Measurements from ENCODE around the gene VANGL2.

VANGL2 gene

GRCh38 chr1:160414881-160415280 is 14.5 kb downstream of the VANGL2 start:
- no peaks in the 10 kb centered on the region for H3F3A ChIP-seq (ENCODE audit: insufficient read depth, low read length)
- no peak overlapping the region for H3K4me3 ChIP-seq (ENCODE audit: low read depth, low read length, poor library complexity, severe bottlenecking)
- TF ChIP-seq, protein P1, sequence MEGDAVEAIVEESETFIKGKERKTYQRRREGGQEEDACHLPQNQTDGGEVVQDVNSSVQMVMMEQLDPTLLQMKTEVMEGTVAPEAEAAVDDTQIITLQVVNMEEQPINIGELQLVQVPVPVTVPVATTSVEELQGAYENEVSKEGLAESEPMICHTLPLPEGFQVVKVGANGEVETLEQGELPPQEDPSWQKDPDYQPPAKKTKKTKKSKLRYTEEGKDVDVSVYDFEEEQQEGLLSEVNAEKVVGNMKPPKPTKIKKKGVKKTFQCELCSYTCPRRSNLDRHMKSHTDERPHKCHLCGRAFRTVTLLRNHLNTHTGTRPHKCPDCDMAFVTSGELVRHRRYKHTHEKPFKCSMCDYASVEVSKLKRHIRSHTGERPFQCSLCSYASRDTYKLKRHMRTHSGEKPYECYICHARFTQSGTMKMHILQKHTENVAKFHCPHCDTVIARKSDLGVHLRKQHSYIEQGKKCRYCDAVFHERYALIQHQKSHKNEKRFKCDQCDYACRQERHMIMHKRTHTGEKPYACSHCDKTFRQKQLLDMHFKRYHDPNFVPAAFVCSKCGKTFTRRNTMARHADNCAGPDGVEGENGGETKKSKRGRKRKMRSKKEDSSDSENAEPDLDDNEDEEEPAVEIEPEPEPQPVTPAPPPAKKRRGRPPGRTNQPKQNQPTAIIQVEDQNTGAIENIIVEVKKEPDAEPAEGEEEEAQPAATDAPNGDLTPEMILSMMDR (IDR thresholded peaks at IDR 0.05; ENCODE audit: low read length), result no peak
- no peak for TF ChIP-seq EZH2 (IDR thresholded peaks at IDR 0.05; ENCODE audit: borderline replicate concordance, low read length)
- H3K27me3 ChIP-seq (ENCODE audit: insufficient read depth, low read length), result 0 out of 2 replicates have a peak, but pooled peaks cover 4% of the 10 kb centered on the region
- H3K4me2 ChIP-seq (ENCODE audit: low read length), result no peak overlapping the region
- H3K36me3 ChIP-seq (ENCODE audit: insufficient read depth, low read length), result no peaks in the 10 kb centered on the region
- H3K9me3 ChIP-seq (ENCODE audit: low read length), result no peaks in the 10 kb centered on the region
- no peaks in the 10 kb centered on the region for H3K9me2 ChIP-seq (ENCODE audit: low read depth, low read length)
- no peak overlapping the region for H3K27ac ChIP-seq (ENCODE audit: low read depth, low read length, poor library complexity, severe bottlenecking)
- H3K79me2 ChIP-seq (ENCODE audit: insufficient read depth, low read length), result no peaks in the 10 kb centered on the region
- no peaks in the 10 kb centered on the region for H4K20me1 ChIP-seq (ENCODE audit: insufficient read depth, low read length)
- no peaks in the 10 kb centered on the region for H3K4me1 ChIP-seq (ENCODE audit: insufficient read depth, low read length, severe bottlenecking)
- no peak overlapping the region for H2AFZ ChIP-seq (ENCODE audit: low read length)
- H3K9ac ChIP-seq (ENCODE audit: low read length), result no peak overlapping the region

GRCh38 chr1:160415696-160416290 is 15.4 kb downstream of the VANGL2 start:
- no peaks in the 10 kb centered on the region for H3F3A ChIP-seq (ENCODE audit: insufficient read depth, low read length)
- H3K4me2 ChIP-seq (ENCODE audit: low read length), result no peak overlapping the region
- no peak overlapping the region for H3K9ac ChIP-seq (ENCODE audit: low read length)
- no peaks in the 10 kb centered on the region for H3K79me2 ChIP-seq (ENCODE audit: insufficient read depth, low read length)
- H3K36me3 ChIP-seq (ENCODE audit: insufficient read depth, low read length), result no peaks in the 10 kb centered on the region
- no peak overlapping the region for H2AFZ ChIP-seq (ENCODE audit: low read length)
- no peak overlapping the region for H3K4me3 ChIP-seq (ENCODE audit: low read depth, low read length, poor library complexity, severe bottlenecking)
- no peaks in the 10 kb centered on the region for H3K4me1 ChIP-seq (ENCODE audit: insufficient read depth, low read length, severe bottlenecking)
- 0 out of 2 replicates have a peak, but pooled peaks cover 4% of the 10 kb centered on the region for H3K27me3 ChIP-seq (ENCODE audit: insufficient read depth, low read length)
- TF ChIP-seq, protein P1 (IDR thresholded peaks at IDR 0.05; ENCODE audit: low read length), result no peak
- TF ChIP-seq EZH2 (IDR thresholded peaks at IDR 0.05; ENCODE audit: borderline replicate concordance, low read length), result no peak
- H4K20me1 ChIP-seq (ENCODE audit: insufficient read depth, low read length), result no peaks in the 10 kb centered on the region
- H3K27ac ChIP-seq (ENCODE audit: low read depth, low read length, poor library complexity, severe bottlenecking), result no peak overlapping the region
- H3K9me2 ChIP-seq (ENCODE audit: low read depth, low read length), result no peaks in the 10 kb centered on the region
- H3K9me3 ChIP-seq (ENCODE audit: low read length), result no peaks in the 10 kb centered on the region

GRCh38 chr1:160416369-160416768 is 16.0 kb downstream of the VANGL2 start:
- Histone ChIP-seq H3K36me3 (ENCODE audit: insufficient read depth, low read length) (no peaks in the 10 kb centered on the region), H4K20me1 (ENCODE audit: insufficient read depth, low read length) (no peaks in the 10 kb centered on the region), H3K27me3 (ENCODE audit: insufficient read depth, low read length) (0 out of 2 replicates have a peak, but pooled peaks cover 4% of the 10 kb centered on the region)

More at GRCh38 chr1:160416369-160416768, 16.0 kb downstream of the VANGL2 start:
- no peak overlapping the region for H3K4me2 ChIP-seq (ENCODE audit: low read length)
- H3F3A ChIP-seq (ENCODE audit: insufficient read depth, low read length), result no peaks in the 10 kb centered on the region
- no peak overlapping the region for H3K4me3 ChIP-seq (ENCODE audit: low read depth, low read length, poor library complexity, severe bottlenecking)
- H3K9me2 ChIP-seq (ENCODE audit: low read depth, low read length), result no peaks in the 10 kb centered on the region
- TF ChIP-seq, protein P1 (IDR thresholded peaks at IDR 0.05; ENCODE audit: low read length), result peak; percentile 28; the same call in 1 of the 2 replicates
- no peak for TF ChIP-seq EZH2 (IDR thresholded peaks at IDR 0.05; ENCODE audit: borderline replicate concordance, low read length)
- H3K9ac ChIP-seq (ENCODE audit: low read length), result no peak overlapping the region
- H2AFZ ChIP-seq (ENCODE audit: low read length), result no peak overlapping the region
- no peak overlapping the region for H3K27ac ChIP-seq (ENCODE audit: low read depth, low read length, poor library complexity, severe bottlenecking)
- no peaks in the 10 kb centered on the region for H3K9me3 ChIP-seq (ENCODE audit: low read length)
- H3K79me2 ChIP-seq (ENCODE audit: insufficient read depth, low read length), result no peaks in the 10 kb centered on the region
- H3K4me1 ChIP-seq (ENCODE audit: insufficient read depth, low read length, severe bottlenecking), result no peaks in the 10 kb centered on the region

Data from OCI-LY1 (cell line).